Daoy (cell line): ENCODE data around the gene IFIT1B. TPM values are rescaled to one million over a fixed set of nuclear protein-coding genes. Genes with fewer than 3 reads are reported as not detected.
A peak's percentile ranks its signal among the peaks of the same experiment; 100 is the strongest.
"Not testable (repeated sequence)": the region's sequence is repeated elsewhere in the genome, so short reads cannot be mapped to it uniquely, and the experiment has no call there.

ENCODE experiments used
- DNase-seq: peaks from one replicate; pipeline ENCODE4 v3.0.0-alpha.2; 2015; ENCODE audit warnings: low read depth
- total RNA-seq: library from RNA; depleted of rRNA; stranded (reverse); fragments of >200 nt; shearing (Covaris generic); gene quantifications from 2 replicates; pipeline ENCODE4 v1.2.3, GENCODE V29; 2014

IFIT1B gene
- total RNA-seq, 1 experiment from 2014 or later = not detected

- no peak for DNase-seq
Measured at GRCh38 chr10:89348975-89349374, 28.9 kb upstream of the IFIT1B start.

- not testable (repeated sequence) for DNase-seq
Measured at GRCh38 chr10:89350631-89351315, 27.1 kb upstream of the IFIT1B start.

- no peak for DNase-seq
Measured at GRCh38 chr10:89351412-89351779, 26.5 kb upstream of the IFIT1B start.

GRCh38 chr10:89351780-89352597 is 25.9 kb upstream of the IFIT1B start:
- DNase-seq = peak; percentile 84

- no peak for DNase-seq
Measured at GRCh38 chr10:89352802-89353201, 25.1 kb upstream of the IFIT1B start.

GRCh38 chr10:89355394-89355931 is 22.4 kb upstream of the IFIT1B start:
- peak; percentile 58 for DNase-seq

- no peak for DNase-seq
Measured at GRCh38 chr10:89357096-89357495, 20.8 kb upstream of the IFIT1B start.

GRCh38 chr10:89357975-89358374 is 19.9 kb upstream of the IFIT1B start:
- DNase-seq = no peak

GRCh38 chr10:89360157-89360556 is 17.7 kb upstream of the IFIT1B start:
- DNase-seq = no peak

- no peak for DNase-seq
Measured at GRCh38 chr10:89362929-89363328, 14.9 kb upstream of the IFIT1B start.

- no peak for DNase-seq
Measured at GRCh38 chr10:89363729-89364442, 14.0 kb upstream of the IFIT1B start.

- DNase-seq = no peak
Measured at GRCh38 chr10:89364531-89364930, 13.3 kb upstream of the IFIT1B start.

- DNase-seq = no peak
Measured at GRCh38 chr10:89367529-89367928, 10.3 kb upstream of the IFIT1B start.

GRCh38 chr10:89368129-89368528 is 9.7 kb upstream of the IFIT1B start:
- DNase-seq = no peak

GRCh38 chr10:89369156-89370105 is 8.4 kb upstream of the IFIT1B start:
- DNase-seq = no peak

GRCh38 chr10:89371079-89371478 is 6.8 kb upstream of the IFIT1B start:
- no peak for DNase-seq

GRCh38 chr10:89371987-89372386 is 5.9 kb upstream of the IFIT1B start:
- DNase-seq = no peak

GRCh38 chr10:89373916-89374711 is 3.7 kb upstream of the IFIT1B start:
- peak; percentile 63 for DNase-seq

- no peak for DNase-seq
Measured at GRCh38 chr10:89374713-89375141, 3.1 kb upstream of the IFIT1B start.

- no peak for DNase-seq
Measured at GRCh38 chr10:89379103-89379502, 1.2 kb downstream of the IFIT1B start.
